IMR-90 (cell line): ENCODE data around the gene PARL.

Source experiments
- BHLHE40 ChIP-seq: fragments of 150-350 bp; IDR thresholded peaks from 2 replicates; pipeline ENCODE4 v1.6.1; 2016; ENCODE audit warnings: mild to moderate bottlenecking, low read depth, low read length
- CEBPB ChIP-seq: IDR thresholded peaks from 2 replicates; pipeline ENCODE4 v1.6.1; 2012; ENCODE audit warnings: low read depth, low read length, improper control_type of control experiment
- CHD1 ChIP-seq: IDR thresholded peaks from 2 replicates; pipeline ENCODE4 v1.6.1; 2012; ENCODE audit warnings: low read depth, low read length, improper control_type of control experiment
- CTCF ChIP-seq: conservative IDR thresholded peaks from 2 replicates; pipeline ENCODE4 v1.5.1; 2012; ENCODE audit warnings: mild to moderate bottlenecking, low read depth, low read length, improper control_type of control experiment
- ELK1 ChIP-seq: fragments of 150-350 bp; IDR thresholded peaks from 2 replicates; pipeline ENCODE4 v1.6.1; 2016; ENCODE audit warnings: low read depth, mild to moderate bottlenecking, low read length, moderate library complexity, borderline replicate concordance
- MAZ ChIP-seq: IDR thresholded peaks from 2 replicates; pipeline ENCODE4 v1.6.1; 2012; ENCODE audit warnings: low read depth, mild to moderate bottlenecking, low read length, improper control_type of control experiment, moderate library complexity, borderline replicate concordance
- MXI1 ChIP-seq: IDR thresholded peaks from 2 replicates; pipeline ENCODE4 v1.6.1; 2012; ENCODE audit warnings: low read depth, mild to moderate bottlenecking, low read length, moderate library complexity, borderline replicate concordance
- POLR2A ChIP-seq: IDR thresholded peaks from 2 replicates; pipeline ENCODE4 v1.6.1; 2012; ENCODE audit warnings: mild to moderate bottlenecking, low read depth, low read length
- RAD21 ChIP-seq: IDR thresholded peaks from 2 replicates; pipeline ENCODE4 v1.6.1; 2012; ENCODE audit warnings: low read length, improper control_type of control experiment
- RFX5 ChIP-seq: IDR thresholded peaks from 2 replicates; pipeline ENCODE4 v1.8.0; 2012; ENCODE audit warnings: low read depth, mild to moderate bottlenecking, low read length, moderate library complexity
- SMC3 ChIP-seq: fragments of 150-350 bp; IDR thresholded peaks from 2 replicates; pipeline ENCODE4 v1.6.1; 2016; ENCODE audit warnings: low read depth, mild to moderate bottlenecking, antibody characterized with exemption, low read length, moderate library complexity
- USF2 ChIP-seq: fragments of 150-350 bp; IDR thresholded peaks from 2 replicates; pipeline ENCODE4 v1.6.1; 2017; ENCODE audit warnings: mild to moderate bottlenecking, antibody characterized with exemption, low read length, low read depth

DNA sequence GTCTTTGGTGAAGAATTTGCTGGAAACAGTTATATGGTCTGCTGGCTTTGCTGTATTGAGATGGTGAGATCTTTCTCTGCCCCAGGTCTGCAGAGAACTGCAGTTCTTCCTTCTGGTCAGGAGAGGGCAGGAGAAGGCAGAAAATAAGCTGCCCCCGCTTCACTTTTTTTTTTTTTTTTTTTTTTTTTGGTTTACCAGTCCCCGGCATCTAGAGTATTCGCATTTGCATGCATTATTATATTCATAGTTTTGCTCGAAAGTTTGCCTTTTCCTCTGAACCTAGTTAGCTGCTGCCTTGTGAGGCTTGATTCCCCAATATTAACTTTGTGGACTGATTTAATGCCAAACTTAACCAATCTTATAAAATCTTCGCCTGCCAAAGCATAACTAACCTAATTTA lies 10.6 kb upstream of the PARL start:
- TF ChIP-seq CTCF (peak; percentile 92), POLR2A (0 out of 2 replicates have a peak, but pooled peaks have one; percentile 21), SMC3 (peak; percentile 92), MXI1 (no peak), RFX5 (no peak), BHLHE40 (no peak), USF2 (no peak), ELK1 (no peak), RAD21 (peak; percentile 92), CHD1 (no peak), MAZ (0 out of 2 replicates have a peak, but pooled peaks have one; percentile 31), CEBPB (no peak)
